Thymus (tissue), 11 donors: ENCODE data around the gene SORCS3. TPM values are rescaled to one million over a fixed set of nuclear protein-coding genes. Genes with fewer than 3 reads are reported as not detected.

Experiments used
- DNase-seq, 9 donors: peaks; one replicate each; pipeline ENCODE4 v3.0.0-alpha.2; 2013; ENCODE audit warnings: low spot score in 9 of 9, low read depth in 6 of 9, missing footprints in 1 of 9
- H3K27ac ChIP-seq, 2 donors: one replicate each; pipeline ENCODE4 v1.5.1; 2013; ENCODE audit warnings: control low read depth in 1 of 2, low read depth in 1 of 2, low read length in 1 of 2, mild to moderate bottlenecking in 1 of 2, moderate library complexity in 1 of 2
- H3K27me3 ChIP-seq, 2 donors: one replicate each; pipeline ENCODE4 v1.5.1; 2013; ENCODE audit warnings: low read length in 1 of 2; ENCODE audit not compliant: control insufficient read depth in 2 of 2, insufficient read depth in 1 of 2
- H3K36me3 ChIP-seq, 2 donors: one replicate each; pipeline ENCODE4 v1.5.1; 2013; ENCODE audit warnings: low read length in 1 of 2, mild to moderate bottlenecking in 1 of 2, moderate library complexity in 1 of 2; ENCODE audit not compliant: control insufficient read depth in 2 of 2, insufficient read depth in 2 of 2
- H3K4me1 ChIP-seq, 2 donors: one replicate each; pipeline ENCODE4 v1.5.1; 2013; ENCODE audit warnings: low read length in 2 of 2; ENCODE audit not compliant: control insufficient read depth in 2 of 2, insufficient read depth in 2 of 2
- H3K4me3 ChIP-seq, 2 donors: one replicate each; pipeline ENCODE4 v1.5.1; 2013; ENCODE audit warnings: low read length in 2 of 2, control low read depth in 1 of 2, mild to moderate bottlenecking in 1 of 2
- H3K9me3 ChIP-seq, 2 donors: one replicate each; pipeline ENCODE4 v1.5.1; 2013; ENCODE audit warnings: low read length in 1 of 2, mild to moderate bottlenecking in 1 of 2; ENCODE audit not compliant: control insufficient read depth in 2 of 2, insufficient read depth in 1 of 2
- WGBS: extraction: QIAGEN DNeasy Blood & Tissue Kit; methylation state at CpG from one replicate; pipeline ENCODE4 v1.1.7; 2013; 5-methylcytosine and 5-hydroxymethylcytosine counted together
- polyA plus RNA-seq: library from polyadenylated mRNA; stranded (reverse); fragments of 200-250 nt; gene quantifications from one replicate; pipeline ENCODE4 v1.2.3, GENCODE V29; 2013
- total RNA-seq: library from RNA; stranded (reverse); fragments of 120-200 nt; gene quantifications from one replicate; pipeline ENCODE4 v1.2.4, GENCODE V29; 2013
- donor health status: healthy.

Gene SORCS3
- total and polyA plus RNA-seq, 2 donors, result 0.05 TPM

DNA sequence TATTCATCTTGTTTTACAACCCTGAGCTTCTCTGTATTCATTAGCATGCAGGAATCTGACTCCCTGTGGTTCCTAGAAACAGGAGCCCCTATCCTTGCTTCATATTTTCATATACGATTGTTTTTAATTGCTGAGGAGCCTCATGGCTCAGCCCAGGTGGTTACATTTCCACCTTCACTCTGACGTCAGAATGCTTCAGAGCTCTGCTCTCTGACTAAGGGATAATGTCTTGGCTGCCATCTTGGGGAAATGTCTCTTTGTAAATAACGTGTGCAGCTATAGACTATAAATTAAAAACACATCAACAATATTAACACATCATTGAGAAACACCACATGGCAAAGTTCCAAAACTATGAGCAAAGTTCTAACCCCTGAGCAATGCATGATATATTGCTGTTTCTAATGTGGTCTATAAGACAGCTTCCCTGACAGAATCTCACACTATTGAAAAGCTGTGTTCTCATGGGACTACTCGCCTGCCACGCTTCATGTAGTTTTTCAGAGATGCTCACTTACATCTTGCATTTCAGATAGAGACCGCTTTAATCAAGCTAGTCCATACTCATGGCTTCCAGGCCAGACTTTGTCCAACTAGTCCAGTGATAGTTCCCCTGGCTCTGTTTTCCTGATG, 227.0 kb downstream of the SORCS3 start:
- Histone ChIP-seq H3K9me3 (no peaks in the 10 kb centered on the region), H3K27me3 (no peaks in the 10 kb centered on the region), H3K36me3 (no peaks in the 10 kb centered on the region), H3K27ac (no peak overlapping the region), H3K4me3 (no peak overlapping the region), H3K4me1 (no peaks in the 10 kb centered on the region)
- DNase-seq, result no peak
- 89% methylated on average over 6 of the region's 6 CpGs for WGBS

DNA sequence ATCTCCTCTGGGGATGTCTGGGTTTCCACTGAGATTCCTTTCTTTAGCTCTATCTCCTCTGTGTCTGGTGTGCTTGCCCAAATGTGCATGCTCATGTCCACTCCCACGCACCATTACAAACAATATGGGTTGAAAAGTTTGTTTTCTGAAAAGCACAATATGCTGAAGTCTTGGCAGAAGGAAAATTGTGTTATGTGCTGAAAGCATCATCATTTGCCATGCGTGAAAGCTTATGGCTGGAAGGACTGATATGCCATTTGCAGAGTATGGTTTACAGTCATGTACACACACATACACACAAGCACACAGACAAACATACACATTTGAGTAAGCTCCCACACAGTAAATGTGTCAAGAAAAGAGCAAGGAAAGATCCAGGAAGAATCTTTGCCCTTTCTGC, 231.6 kb downstream of the SORCS3 start:
- Histone ChIP-seq H3K36me3 (no peaks in the 10 kb centered on the region), H3K27ac (no peak overlapping the region), H3K4me1 (no peaks in the 10 kb centered on the region), H3K9me3 (no peaks in the 10 kb centered on the region), H3K27me3 (no peaks in the 10 kb centered on the region), H3K4me3 (no peak overlapping the region)
- 88% methylated on average over 2 of the region's 2 CpGs for WGBS
- DNase-seq, result no peak

DNA sequence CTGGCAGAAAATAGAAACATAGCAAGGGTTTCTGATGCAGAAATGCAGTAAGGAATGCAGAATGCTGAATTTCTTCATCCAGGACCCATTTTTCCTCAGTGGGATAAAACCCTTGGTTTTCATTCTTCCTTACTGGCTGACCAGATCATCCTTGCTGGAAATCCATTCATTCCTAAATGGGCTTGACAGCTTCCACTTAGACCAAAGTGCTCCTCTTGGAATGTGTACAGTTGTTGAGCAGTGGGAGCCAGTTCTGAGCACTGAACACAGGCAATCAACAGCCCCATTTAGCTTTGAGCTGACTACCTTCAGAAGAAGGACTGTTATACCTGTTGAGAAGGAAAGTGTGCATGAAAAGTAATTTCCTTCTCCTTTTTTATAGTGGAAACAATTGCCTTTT, 232.1 kb downstream of the SORCS3 start:
- no peak overlapping the region for H3K27ac ChIP-seq
- H3K36me3 ChIP-seq, result no peaks in the 10 kb centered on the region
- no peaks in the 10 kb centered on the region for H3K4me1 ChIP-seq
- no peaks in the 10 kb centered on the region for H3K27me3 ChIP-seq
- H3K9me3 ChIP-seq, result no peaks in the 10 kb centered on the region
- H3K4me3 ChIP-seq, result no peak overlapping the region
- DNase-seq, result no peak

DNA sequence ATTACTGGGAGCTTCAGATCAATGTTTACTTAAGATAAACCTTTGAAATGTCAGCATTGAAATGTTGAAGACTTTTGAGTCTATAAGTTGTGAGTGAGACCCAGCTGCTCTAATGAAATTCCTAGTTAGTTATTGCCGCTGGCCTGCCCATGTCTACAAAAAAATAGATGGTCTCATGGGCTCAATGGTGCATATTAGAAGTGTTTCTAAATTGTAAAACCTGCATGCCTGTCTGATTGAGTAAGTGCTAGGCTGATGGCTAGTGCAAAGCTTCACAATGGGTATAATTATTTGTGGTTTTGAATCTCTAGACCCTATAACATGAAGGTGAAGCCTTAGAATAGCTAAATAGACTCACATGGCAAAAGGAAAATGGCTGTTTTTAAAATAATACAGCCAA, 234.5 kb downstream of the SORCS3 start:
- no peak overlapping the region for H3K4me3 ChIP-seq
- no peaks in the 10 kb centered on the region for H3K4me1 ChIP-seq
- H3K36me3 ChIP-seq, result no peaks in the 10 kb centered on the region
- no peak overlapping the region for H3K27ac ChIP-seq
- H3K9me3 ChIP-seq, result no peaks in the 10 kb centered on the region
- H3K27me3 ChIP-seq, result no peaks in the 10 kb centered on the region
- no peak for DNase-seq
- 94% methylated on average over 1 of the region's 1 CpG for WGBS

DNA sequence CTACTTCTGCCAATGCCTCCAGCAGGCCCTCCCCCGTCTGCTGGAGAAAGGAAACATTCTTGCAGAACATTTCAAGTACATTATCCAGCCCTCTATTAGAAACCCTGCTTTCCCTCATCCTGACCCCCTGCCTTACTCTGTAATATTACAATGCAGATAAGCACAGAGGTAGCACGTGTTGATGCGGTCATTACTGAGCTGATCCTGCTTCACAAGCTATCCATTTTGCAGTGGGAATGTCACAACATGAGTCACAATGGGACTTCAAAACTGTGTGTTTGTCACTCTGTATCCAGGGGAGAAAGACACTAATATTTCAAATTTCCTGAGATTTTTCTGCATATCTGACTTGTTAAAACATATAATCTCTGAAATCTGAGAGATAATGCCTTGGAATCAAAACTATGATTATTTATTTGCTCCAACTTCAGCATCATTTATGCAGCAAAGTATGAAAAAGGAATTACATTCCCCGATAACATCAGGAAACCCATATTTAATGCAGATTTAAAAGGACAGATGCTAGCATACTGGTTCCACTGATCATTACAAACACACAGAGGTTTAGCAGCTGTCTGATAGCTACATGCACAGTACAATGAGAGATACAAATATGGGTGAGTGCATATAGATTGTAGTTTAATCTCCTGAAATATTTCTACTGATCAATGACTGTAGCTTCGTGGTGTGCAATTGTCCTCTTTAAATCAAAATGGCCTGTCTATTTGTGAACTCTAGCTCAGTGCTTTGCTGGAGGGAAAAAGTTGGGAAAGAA, 239.7 kb downstream of the SORCS3 start:
- no peaks in the 10 kb centered on the region for H3K36me3 ChIP-seq
- no peak for DNase-seq
- 87% methylated on average over 5 of the region's 5 CpGs for WGBS
- no peaks in the 10 kb centered on the region for H3K9me3 ChIP-seq
- H3K27me3 ChIP-seq, result no peaks in the 10 kb centered on the region
- H3K27ac ChIP-seq, result no peak overlapping the region
- H3K4me1 ChIP-seq, result no peaks in the 10 kb centered on the region
- H3K4me3 ChIP-seq, result no peak overlapping the region

DNA sequence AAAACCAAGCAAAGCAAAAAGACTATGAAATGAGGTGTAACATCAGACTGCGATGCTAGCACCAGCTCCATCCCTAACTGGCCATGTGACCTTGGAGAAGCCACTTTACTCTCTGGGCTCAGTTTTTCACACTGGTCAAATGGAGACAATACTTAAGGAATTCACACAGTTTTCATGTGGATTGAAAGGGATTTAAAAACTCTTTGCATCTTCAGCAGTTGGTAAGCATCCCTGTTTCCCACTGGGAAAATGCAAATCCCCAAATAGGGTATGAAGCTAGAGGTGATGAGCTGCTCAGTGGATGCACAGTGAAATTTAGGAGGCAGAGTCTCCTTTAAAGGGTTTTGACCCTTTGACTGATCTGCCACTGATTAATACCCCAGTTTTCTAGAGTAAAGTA, 240.7 kb downstream of the SORCS3 start:
- DNase-seq, result no peak
- Histone ChIP-seq H3K4me1 (no peaks in the 10 kb centered on the region), H3K27ac (no peak overlapping the region), H3K9me3 (no peaks in the 10 kb centered on the region), H3K36me3 (no peaks in the 10 kb centered on the region), H3K4me3 (no peak overlapping the region), H3K27me3 (no peaks in the 10 kb centered on the region)
- 76% methylated on average over 1 of the region's 1 CpG for WGBS

DNA sequence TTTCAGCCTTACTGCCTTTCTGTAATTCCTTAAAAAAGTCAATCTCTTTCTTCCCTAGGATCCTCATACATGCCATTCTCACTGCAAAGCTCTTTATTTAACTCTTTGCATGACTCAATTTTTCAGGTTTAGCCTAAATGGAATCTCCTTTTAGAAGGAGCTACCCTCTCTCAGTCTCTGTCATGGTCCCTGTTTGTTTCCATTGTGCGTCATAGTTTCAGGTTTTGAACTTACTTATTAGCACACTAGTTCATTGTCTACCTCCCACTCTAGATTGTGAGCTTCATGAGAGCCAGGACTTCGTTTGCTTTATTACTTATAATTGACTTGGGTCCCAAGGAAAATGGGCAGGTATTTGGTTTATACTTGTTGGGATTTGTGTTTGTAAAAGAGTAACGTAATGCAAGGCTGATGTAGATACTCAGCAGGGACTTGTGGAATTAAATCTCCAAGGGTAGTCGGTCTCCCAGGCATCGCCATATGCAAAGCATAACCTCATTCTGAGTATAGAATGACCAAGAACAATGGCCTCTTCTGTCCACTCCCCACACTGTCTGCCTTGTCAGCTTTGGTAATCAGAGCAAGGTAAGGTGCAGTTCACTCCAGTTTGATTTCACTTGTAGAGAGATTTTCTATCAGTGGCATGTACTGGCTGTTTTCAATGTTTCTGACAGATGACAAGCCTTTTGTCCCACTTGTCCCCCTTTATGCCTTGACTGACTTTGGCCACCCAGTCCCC, 252.0 kb downstream of the SORCS3 start:
- no peaks in the 10 kb centered on the region for H3K27me3 ChIP-seq
- no peaks in the 10 kb centered on the region for H3K9me3 ChIP-seq
- no peaks in the 10 kb centered on the region for H3K36me3 ChIP-seq
- no peak overlapping the region for H3K27ac ChIP-seq
- DNase-seq, result no peak
- H3K4me3 ChIP-seq, result no peak overlapping the region
- 86% methylated on average over 5 of the region's 5 CpGs for WGBS
- H3K4me1 ChIP-seq, result no peaks in the 10 kb centered on the region

DNA sequence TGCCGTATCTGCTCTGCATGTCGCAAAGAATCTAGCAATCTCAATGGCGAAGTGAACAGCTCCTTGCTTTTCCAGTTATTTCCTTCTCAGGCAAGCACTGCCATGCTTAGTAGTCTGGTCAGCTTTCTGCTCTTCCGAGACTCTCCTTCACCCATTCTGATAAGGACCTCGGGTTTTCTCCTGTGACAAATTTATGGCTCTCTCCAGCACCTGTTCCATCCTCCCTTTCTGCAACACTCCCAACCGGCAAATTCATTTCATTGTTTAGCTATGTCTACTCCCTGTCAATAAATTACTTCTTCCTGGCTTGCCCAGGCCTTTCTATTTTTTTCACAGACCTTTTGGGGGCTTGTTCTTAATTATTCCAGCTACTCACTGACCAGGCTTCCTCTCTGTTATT, 252.6 kb downstream of the SORCS3 start:
- WGBS, result 40% methylated on average over 6 of the region's 6 CpGs
- no peak for DNase-seq

DNA sequence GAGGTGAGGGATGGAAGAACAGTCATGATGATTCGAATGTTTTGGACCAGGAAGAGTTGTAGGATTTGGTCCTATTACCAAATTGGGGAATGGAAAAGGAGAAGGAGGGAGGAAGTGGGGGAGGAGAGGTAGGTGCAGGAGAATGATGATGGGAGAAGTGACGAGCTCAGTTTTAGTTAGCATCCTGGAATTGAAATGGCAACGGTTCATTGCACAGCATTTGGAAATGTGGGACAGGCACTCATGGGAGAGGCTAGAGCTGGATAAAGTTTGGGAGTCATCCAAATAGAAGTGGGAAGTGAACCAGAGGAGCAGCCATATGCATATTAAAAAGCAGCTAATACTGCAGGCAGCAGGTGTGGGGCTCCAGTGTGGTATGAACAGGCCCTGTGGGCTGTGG, 253.6 kb downstream of the SORCS3 start:
- Histone ChIP-seq H3K27ac (no peak overlapping the region), H3K27me3 (no peaks in the 10 kb centered on the region), H3K9me3 (no peaks in the 10 kb centered on the region), H3K4me1 (no peaks in the 10 kb centered on the region), H3K4me3 (no peak overlapping the region), H3K36me3 (no peaks in the 10 kb centered on the region)
- no peak for DNase-seq
- 84% methylated on average over 3 of the region's 3 CpGs for whole genome bisulfite sequencing

More for the DNA sequence above, 252.6 kb downstream of the SORCS3 start:
- no peak overlapping the region for H3K27ac ChIP-seq
- H3K36me3 ChIP-seq, result no peaks in the 10 kb centered on the region
- no peaks in the 10 kb centered on the region for H3K4me1 ChIP-seq
- no peaks in the 10 kb centered on the region for H3K9me3 ChIP-seq
- H3K4me3 ChIP-seq, result no peak overlapping the region
- H3K27me3 ChIP-seq, result no peaks in the 10 kb centered on the region
